Ovary (tissue), 9 donors: ENCODE measurements around the gene HEXIM1. TPM values are rescaled to one million over a fixed set of nuclear protein-coding genes. Genes with fewer than 3 reads are reported as not detected.
A peak's percentile ranks its signal among the peaks of the same experiment; 100 is the strongest.

Source experiments
- DNase-seq, 5 donors: peaks; one replicate each; pipeline ENCODE4 v3.0.0-alpha.2; 2019 to 2020
- H3K27ac ChIP-seq, 2 donors: fragments of 200-600 bp; one replicate each; pipeline versions ENCODE4 v1.5.1 to v1.8.0; 2019 to 2022
- H3K27me3 ChIP-seq: fragments of 200-600 bp; one replicate; pipeline ENCODE4 v1.8.0; 2022
- H3K36me3 ChIP-seq: fragments of 200-600 bp; sonication (generic); one replicate; pipeline ENCODE4 v1.5.1; 2019
- H3K4me1 ChIP-seq: one replicate; pipeline ENCODE4 v1.8.1; 2013; ENCODE audit warnings: mild to moderate bottlenecking, moderate library complexity; ENCODE audit not compliant: insufficient read depth
- H3K4me3 ChIP-seq: fragments of 200-600 bp; sonication (generic); one replicate; pipeline ENCODE4 v1.5.1; 2017
- H3K9me3 ChIP-seq, 2 donors: fragments of 200-600 bp in 1 of 2; sonication (generic) in 1 of 2; one replicate each; pipeline versions ENCODE4 v1.5.1 to v1.8.1; 2013 to 2019; ENCODE audit warnings: mild to moderate bottlenecking in 1 of 2, moderate library complexity in 1 of 2
- EP300 ChIP-seq: sonication (generic); formaldehyde crosslinking; IDR thresholded peaks from one replicate; pipeline ENCODE4 v1.6.1; 2017; ENCODE audit warnings: antibody characterized with exemption
- POLR2A ChIP-seq: fragments of 450-650 bp; IDR thresholded peaks from one replicate; pipeline ENCODE4 v1.6.1; 2017; ENCODE audit warnings: antibody characterized with exemption, mild to moderate bottlenecking, moderate library complexity
- WGBS, 3 donors: extraction: QIAGEN DNeasy Blood & Tissue Kit in 1 of 3; methylation state at CpG; one replicate each; pipeline versions ENCODE4 v1.1.5 to v1.1.7; 2013 to 2017; 5-methylcytosine and 5-hydroxymethylcytosine counted together
- intact Hi-C, 4 donors: fragments of 100-400 bp; cut with DNase I; formaldehyde crosslinking; loops; one replicate each; pipeline versions ENCODE4 v1.11.0 to v1.15.1; 2022 to 2023
- polyA plus RNA-seq, 2 donors: library from polyadenylated mRNA; stranded (reverse); fragments of 200-250 nt in 1 of 2; fragments of 350-450 nt in 1 of 2; fragmentation: Illumina TruSeq in 1 of 2; extraction: RNeasy Lipid Tissue Mini Kit (QIAGEN cat#74804) in 1 of 2; gene quantifications; one replicate each; pipeline ENCODE4 v1.2.3, GENCODE V29; 2013 to 2014
- total RNA-seq, 7 donors: library from RNA; depleted of rRNA in 2 of 7; stranded (reverse); fragments of >200 nt in 2 of 7; fragmentation: NEBNext Ultra II Directional in 3 of 7; extraction: Animal tissue kit (Norgen Biotek cat#: 25700) in 3 of 7; gene quantifications; one replicate each; pipeline versions ENCODE4 v1.1.0 to v1.2.4, GENCODE V29; 2016 to 2023
- TF ChIP-seq, protein P1 (sequence below), 3 donors: fragments of 450-650 bp in 2 of 3; fragments of 200-600 bp in 1 of 3; IDR thresholded peaks; one replicate each; pipeline versions ENCODE4 v1.5.1 to v1.8.0; 2016 to 2022; ENCODE audit warnings: antibody characterized with exemption in 3 of 3, mild to moderate bottlenecking in 1 of 3
- donor health status: DM: no; HTN: no; CAD: no; lungs with moderate emphysema.
- donor health status: DM: no; HTN: no; CAD: no.
- donor health status: Bipolar disorder and iron deficiency.
- donor health status: DM: yes; HTN: yes; CAD: no.
- donor health status: DM: no; HTN: no; CAD: no.
- donor health status: DM: yes; HTN: yes; CAD: no.

The HEXIM1 gene
- total and polyA plus RNA-seq, 9 donors = 14.4 to 37.8 (median 26.9) TPM

DNA sequence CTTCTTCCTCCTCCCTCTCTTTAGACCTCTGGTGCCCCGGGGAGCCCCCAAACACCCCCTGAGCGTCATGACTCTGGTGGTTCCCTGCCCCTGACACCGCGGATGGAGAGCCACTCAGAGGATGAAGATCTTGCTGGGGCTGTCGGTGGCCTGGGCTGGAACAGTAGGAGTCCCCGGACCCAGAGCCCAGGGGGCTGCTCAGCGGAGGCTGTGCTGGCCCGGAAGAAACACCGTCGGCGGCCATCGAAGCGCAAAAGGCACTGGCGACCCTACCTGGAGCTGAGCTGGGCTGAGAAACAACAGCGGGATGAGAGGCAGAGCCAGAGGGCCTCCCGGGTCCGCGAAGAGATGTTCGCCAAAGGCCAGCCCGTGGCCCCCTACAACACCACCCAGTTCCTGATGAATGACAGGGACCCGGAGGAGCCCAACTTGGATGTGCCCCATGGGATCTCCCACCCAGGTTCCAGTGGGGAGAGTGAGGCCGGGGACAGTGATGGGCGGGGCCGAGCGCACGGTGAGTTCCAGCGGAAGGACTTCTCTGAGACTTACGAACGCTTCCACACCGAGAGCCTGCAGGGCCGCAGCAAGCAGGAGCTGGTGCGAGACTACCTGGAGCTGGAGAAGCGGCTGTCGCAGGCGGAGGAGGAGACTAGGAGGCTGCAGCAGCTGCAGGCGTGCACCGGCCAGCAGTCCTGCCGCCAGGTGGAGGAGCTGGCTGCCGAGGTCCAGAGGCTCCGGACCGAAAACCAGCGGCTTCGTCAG lies 20.9 kb downstream of the HEXIM1 start:
- intact Hi-C loops = no loop called here
- no peaks in the 10 kb centered on the region for H3K9me3 ChIP-seq
- no peak for DNase-seq
- TF ChIP-seq POLR2A (no peak), EP300 (no peak)
- TF ChIP-seq, protein P1, sequence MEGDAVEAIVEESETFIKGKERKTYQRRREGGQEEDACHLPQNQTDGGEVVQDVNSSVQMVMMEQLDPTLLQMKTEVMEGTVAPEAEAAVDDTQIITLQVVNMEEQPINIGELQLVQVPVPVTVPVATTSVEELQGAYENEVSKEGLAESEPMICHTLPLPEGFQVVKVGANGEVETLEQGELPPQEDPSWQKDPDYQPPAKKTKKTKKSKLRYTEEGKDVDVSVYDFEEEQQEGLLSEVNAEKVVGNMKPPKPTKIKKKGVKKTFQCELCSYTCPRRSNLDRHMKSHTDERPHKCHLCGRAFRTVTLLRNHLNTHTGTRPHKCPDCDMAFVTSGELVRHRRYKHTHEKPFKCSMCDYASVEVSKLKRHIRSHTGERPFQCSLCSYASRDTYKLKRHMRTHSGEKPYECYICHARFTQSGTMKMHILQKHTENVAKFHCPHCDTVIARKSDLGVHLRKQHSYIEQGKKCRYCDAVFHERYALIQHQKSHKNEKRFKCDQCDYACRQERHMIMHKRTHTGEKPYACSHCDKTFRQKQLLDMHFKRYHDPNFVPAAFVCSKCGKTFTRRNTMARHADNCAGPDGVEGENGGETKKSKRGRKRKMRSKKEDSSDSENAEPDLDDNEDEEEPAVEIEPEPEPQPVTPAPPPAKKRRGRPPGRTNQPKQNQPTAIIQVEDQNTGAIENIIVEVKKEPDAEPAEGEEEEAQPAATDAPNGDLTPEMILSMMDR (IDR thresholded peaks at IDR 0.05) = no peak
- no peaks in the 10 kb centered on the region for H3K27me3 ChIP-seq
- 91 to 94% (median 91%) methylated on average over 43 of the region's 43 CpGs for WGBS, 3 donors
- no peak overlapping the region for H3K4me3 ChIP-seq
- H3K27ac ChIP-seq = no peak overlapping the region
- H3K4me1 ChIP-seq = peaks cover 15% of the 10 kb centered on the region
- H3K36me3 ChIP-seq = no peaks in the 10 kb centered on the region

DNA sequence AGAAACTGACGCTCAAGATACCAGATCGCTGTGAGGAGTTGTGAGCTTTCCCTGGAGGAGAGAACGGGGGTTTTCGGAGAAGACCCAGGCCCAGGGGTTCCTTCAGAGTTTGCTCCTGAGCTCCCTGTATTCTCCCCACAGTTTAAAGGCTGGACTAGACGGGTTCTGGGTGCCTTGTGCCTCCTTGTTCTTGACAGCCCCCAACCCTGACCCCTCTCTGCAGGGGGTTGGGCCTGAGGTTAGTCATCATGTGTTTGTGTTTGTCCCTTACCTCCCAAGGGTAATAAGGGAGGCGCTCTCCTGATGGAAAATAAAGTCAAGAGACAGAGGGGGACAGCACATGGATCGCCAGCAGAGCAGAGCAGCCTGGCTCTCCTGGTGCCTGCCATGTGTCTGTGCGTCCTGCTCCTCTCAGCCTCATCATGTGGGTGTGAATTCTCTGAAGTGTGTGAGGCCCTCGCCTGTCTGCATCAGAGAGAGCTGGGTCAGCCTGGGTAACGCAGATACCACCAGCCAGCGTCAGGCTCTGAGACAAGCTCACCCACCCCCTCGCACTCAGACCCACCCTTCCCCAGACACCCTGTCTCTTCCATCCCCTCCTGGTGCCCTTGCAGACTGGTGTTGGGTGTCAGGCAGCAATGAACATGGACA lies 22.1 kb downstream of the HEXIM1 start:
- Histone ChIP-seq H3K4me3 (no peak overlapping the region), H3K27me3 (no peaks in the 10 kb centered on the region), H3K4me1 (peaks cover 15% of the 10 kb centered on the region), H3K36me3 (no peaks in the 10 kb centered on the region), H3K9me3 (no peaks in the 10 kb centered on the region), H3K27ac (no peak overlapping the region)
- 89 to 90% (median 89%) methylated on average over 12 of the region's 12 CpGs for WGBS, 3 donors
- DNase-seq = no peak
- intact Hi-C loops = no loop called here
- TF ChIP-seq EP300 (no peak), POLR2A (no peak)
- TF ChIP-seq, protein P1 (IDR thresholded peaks at IDR 0.05) = no peak

DNA sequence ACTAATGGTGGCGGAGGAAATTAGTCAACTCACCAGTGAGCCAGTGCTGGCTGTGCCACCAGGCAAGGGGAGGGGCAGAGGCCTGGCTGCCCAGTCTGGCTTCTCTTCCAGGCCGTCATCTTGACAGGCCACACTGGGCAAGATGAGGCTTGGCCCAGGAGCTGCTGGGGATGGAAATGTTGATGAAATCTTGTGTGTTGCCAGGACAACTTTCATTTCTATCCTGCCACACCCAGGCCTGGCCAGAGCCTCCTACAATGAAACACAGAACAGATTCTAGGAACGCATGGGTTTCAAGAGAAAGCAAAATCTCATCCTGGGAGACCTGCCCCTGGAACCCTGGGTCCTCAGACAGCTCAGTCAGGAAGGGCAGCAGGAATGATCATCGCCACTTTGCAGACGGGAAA lies 22.7 kb downstream of the HEXIM1 start:
- TF ChIP-seq, protein P1 (IDR thresholded peaks at IDR 0.05) = no peak
- no peak for TF ChIP-seq EP300
- no peak for TF ChIP-seq POLR2A
- intact Hi-C loops = no loop called here
- H3K27ac ChIP-seq = peak overlapping the region in 1 of 2 donors; percentile 29
- H3K9me3 ChIP-seq = no peaks in the 10 kb centered on the region
- no peaks in the 10 kb centered on the region for H3K27me3 ChIP-seq
- peak in 1 of 5 donors; percentile 51 for DNase-seq
- peaks cover 15% of the 10 kb centered on the region for H3K4me1 ChIP-seq
- 47 to 60% (median 56%) methylated on average over 5 of the region's 5 CpGs for WGBS, 3 donors
- peak overlapping the region; percentile 20 for H3K4me3 ChIP-seq
- no peaks in the 10 kb centered on the region for H3K36me3 ChIP-seq

- Histone ChIP-seq H3K27ac (peak overlapping the region in 1 of 2 donors; percentile 29), H3K4me1 (peaks cover 15% of the 10 kb centered on the region)
These were observed 23.3 kb downstream of the HEXIM1 start for GRCh38 chr17:45171338-45172231.

More at GRCh38 chr17:45171338-45172231, 23.3 kb downstream of the HEXIM1 start:
- no peak for TF ChIP-seq POLR2A
- TF ChIP-seq, protein P1 (IDR thresholded peaks at IDR 0.05) = no peak
- TF ChIP-seq EP300 = no peak
- WGBS, 3 donors = 42 to 48% (median 43%) methylated on average over 20 of the region's 20 CpGs
- intact Hi-C loops = no loop called here
- Histone ChIP-seq H3K4me3 (peak overlapping the region; percentile 20), H3K9me3 (no peaks in the 10 kb centered on the region), H3K27me3 (no peaks in the 10 kb centered on the region), H3K36me3 (no peaks in the 10 kb centered on the region)
- DNase-seq = peak in 1 of 5 donors; percentile 32
